ENCODE measurements around the gene ISX. TPM values are rescaled to one million over a fixed set of nuclear protein-coding genes. Genes with fewer than 3 reads are reported as not detected.

ISX gene
- total RNA-seq, 4 donors from 2014 or later: not detected

GRCh38 chr22:35133702-35134380, 67.9 kb downstream of the ISX start:
- no peak for TF ChIP-seq CTCF (IDR thresholded peaks at IDR 0.05; ENCODE audit: low read depth)

GRCh38 chr22:35134637-35135036, 68.7 kb downstream of the ISX start:
- TF ChIP-seq CTCF (IDR thresholded peaks at IDR 0.05; ENCODE audit: low read depth): no peak

- no peak for TF ChIP-seq CTCF (IDR thresholded peaks at IDR 0.05; ENCODE audit: low read depth)
These were observed 69.2 kb downstream of the ISX start for GRCh38 chr22:35135165-35135564.

Other genes starting within 250 kb of the ISX start
- 10 to 100 TPM; 13.3 to 19.6 (median 15.9) TPM for gene HMGXB4, start 191.3 kb downstream of the ISX start, total RNA-seq
- 10 to 100 TPM; 54.5 to 94.4 (median 76.9) TPM for gene TOM1, start 233.7 kb downstream of the ISX start, total RNA-seq

Measured in subcutaneous adipose tissue (tissue), 4 donors.